Measurements from ENCODE around the gene PTPRN2.

GRCh38 chr7:157750291-157750690, 837.3 kb downstream of the PTPRN2 start:
- TF ChIP-seq ZNF576 (CRISPR knock-in tag; IDR thresholded peaks at IDR 0.05) (no peak), TFDP2 (CRISPR knock-in tag; IDR thresholded peaks at IDR 0.05) (no peak)
